ENCODE data around the gene ZNF644.
"Not testable (repeated sequence)": the region's sequence is repeated elsewhere in the genome, so short reads cannot be mapped to it uniquely, and the experiment has no call there.

The ZNF644 gene

GRCh38 chr1:90919900-90920299 is 101.9 kb downstream of the ZNF644 start:
- H3K4me3 ChIP-seq (ENCODE audit: low read length): no peak overlapping the region
- DNase-seq (ENCODE audit: low read depth): no peak
- TF ChIP-seq CTCF (conservative IDR thresholded peaks at IDR 0.05; ENCODE audit: low read length): no peak

GRCh38 chr1:90919190-90919719 is 102.6 kb downstream of the ZNF644 start:
- no peak for TF ChIP-seq CTCF (conservative IDR thresholded peaks at IDR 0.05; ENCODE audit: low read length)
- no peak for DNase-seq (ENCODE audit: low read depth)

DNA sequence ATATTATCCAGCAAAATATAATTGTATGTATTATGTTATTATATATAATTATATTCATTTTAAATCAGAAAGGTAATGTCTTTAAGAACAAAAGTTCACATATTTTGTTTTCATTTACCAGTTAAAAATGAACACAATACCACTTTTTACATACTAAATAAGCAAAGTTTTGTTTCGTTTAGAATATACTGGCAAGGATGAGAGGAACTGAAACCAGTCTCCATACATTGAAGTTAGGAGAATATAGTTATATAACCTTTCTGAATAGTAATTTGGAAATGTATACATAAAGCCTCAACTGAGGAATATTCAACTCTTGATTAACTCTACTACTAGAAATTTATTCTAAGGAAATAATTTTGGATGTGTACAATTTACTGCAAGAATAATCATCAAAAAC is 110.5 kb downstream of the ZNF644 start:
- H3K4me3 ChIP-seq (ENCODE audit: low read length): no peak overlapping the region
- TF ChIP-seq CTCF (conservative IDR thresholded peaks at IDR 0.05; ENCODE audit: low read length): no peak
- no peak for DNase-seq (ENCODE audit: low read depth)

More at GRCh38 chr1:90919190-90919719, 102.6 kb downstream of the ZNF644 start:
- H3K4me3 ChIP-seq (ENCODE audit: low read length): no peak overlapping the region

DNA sequence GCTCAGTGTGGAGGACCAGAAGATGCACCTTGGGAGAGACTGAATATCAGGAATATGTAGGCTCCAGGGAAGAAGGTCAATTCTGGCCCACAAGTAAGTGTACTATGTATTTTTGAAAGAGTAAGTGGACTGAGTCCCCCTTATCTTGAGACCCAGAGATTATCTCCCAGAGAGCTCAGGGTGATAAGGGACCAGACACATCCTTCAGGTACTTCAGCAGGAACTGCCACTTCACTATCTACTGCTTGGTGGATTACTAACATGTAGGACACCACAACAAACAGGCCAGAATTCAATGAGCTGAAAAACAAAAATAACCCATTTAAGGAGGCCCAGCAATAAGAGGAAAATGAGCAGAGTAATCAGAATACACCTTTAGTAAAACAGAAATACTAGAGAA is 119.2 kb downstream of the ZNF644 start:
- no peak for DNase-seq (ENCODE audit: low read depth)
- H3K4me3 ChIP-seq (ENCODE audit: low read length): no peak overlapping the region
- no peak for TF ChIP-seq CTCF (conservative IDR thresholded peaks at IDR 0.05; ENCODE audit: low read length)

DNA sequence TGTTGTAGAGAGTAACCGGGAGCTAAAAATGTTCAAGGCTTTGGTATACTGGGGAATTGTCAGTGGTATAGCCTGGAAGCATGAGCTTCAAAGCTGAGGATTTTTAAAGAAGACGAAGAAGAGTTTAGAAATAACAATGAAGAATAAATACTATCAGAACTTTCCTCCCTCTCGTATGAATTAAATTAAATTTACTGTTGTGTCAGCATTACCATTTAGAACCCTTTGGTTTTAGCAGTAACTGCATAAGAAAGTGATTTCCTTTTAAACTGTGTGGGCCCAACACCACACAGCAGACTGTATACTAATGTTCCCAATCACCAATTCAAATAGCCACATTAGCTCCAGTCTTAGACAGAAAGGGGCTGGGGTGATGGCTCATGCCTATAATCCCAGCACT is 122.6 kb downstream of the ZNF644 start:
- no peak for DNase-seq (ENCODE audit: low read depth)
- no peak for TF ChIP-seq CTCF (conservative IDR thresholded peaks at IDR 0.05; ENCODE audit: low read length)
- no peak overlapping the region for H3K4me3 ChIP-seq (ENCODE audit: low read length)

DNA sequence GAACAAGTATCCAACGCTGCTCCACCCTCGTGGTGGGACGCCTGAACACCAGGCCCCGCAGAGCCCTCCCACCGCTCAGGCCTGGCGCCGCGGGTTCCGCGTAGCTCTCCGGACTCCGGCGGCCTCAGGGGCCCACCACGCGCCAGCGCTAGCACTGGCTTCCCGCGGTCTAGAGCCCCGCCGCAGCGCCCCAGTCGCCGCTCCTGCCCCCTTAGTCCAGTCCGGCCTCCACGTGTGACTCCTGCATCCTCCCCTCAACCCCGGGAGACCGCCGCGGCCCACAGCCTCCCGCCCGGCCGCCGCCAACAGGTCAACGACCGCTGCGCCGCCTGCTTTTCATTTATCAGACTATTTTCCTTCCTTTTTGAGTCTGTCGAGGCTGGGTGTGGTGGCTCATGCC is 128.2 kb downstream of the ZNF644 start:
- DNase-seq (ENCODE audit: low read depth); H3K4me3 ChIP-seq (ENCODE audit: low read length): not testable (repeated sequence)

DNA sequence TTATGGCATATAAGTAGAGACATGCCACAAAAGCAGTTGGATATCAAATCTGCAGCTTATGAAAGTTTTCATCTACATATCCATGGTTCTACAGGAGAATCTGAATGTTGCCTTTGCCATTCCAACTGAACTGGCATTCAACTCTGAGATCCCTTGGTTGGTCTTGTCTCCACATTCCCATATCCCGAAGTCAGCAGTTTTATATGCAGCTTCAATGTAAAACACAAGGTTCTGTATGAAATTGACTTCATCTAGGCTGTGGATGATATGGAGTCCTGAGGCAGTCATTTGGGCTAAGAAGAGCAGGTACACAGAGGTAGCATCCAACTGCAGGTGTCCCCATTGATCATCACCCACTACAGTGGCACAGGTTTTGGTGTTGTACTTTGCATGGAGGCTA is 129.0 kb downstream of the ZNF644 start:
- not testable (repeated sequence) for DNase-seq (ENCODE audit: low read depth); H3K4me3 ChIP-seq (ENCODE audit: low read length)

- not testable (repeated sequence) for DNase-seq (ENCODE audit: low read depth); H3K4me3 ChIP-seq (ENCODE audit: low read length)
Measured at GRCh38 chr1:90892196-90892595, 129.6 kb downstream of the ZNF644 start.

DNA sequence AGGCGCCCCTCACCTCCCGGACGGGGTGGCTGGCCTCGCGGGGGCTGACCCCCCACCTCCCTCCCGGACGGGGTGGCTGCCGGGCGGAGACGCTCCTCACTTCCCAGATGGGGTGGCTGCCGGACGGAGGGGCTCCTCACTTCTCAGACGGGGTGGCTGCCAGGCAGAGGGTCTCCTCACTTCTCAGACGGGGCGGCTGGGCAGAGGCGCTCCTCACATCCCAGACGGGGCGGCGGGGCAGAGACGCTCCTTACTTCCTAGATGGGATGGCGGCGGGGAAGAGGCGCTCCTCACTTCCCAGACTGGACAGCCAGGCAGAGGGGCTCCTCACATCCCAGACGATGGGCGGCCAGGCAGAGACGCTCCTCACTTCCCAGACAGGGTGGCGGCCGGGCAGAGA is 130.1 kb downstream of the ZNF644 start:
- not testable (repeated sequence) for DNase-seq (ENCODE audit: low read depth); H3K4me3 ChIP-seq (ENCODE audit: low read length)
